22Rv1 (cell line): Measurements from ENCODE around the gene BCAS4.
"Not testable (repeated sequence)": the region's sequence is repeated elsewhere in the genome, so short reads cannot be mapped to it uniquely, and the experiment has no call there.

Experiments
- H3K27ac ChIP-seq: fragments of 450-650 bp; 2 replicates; pipeline ENCODE4 v1.5.1; 2017
- CTCF ChIP-seq: fragments of 450-650 bp; IDR thresholded peaks from 2 replicates; pipeline ENCODE4 v1.5.1; 2017; ENCODE audit warnings: mild to moderate bottlenecking
- ZFX ChIP-seq: fragments of 450-650 bp; IDR thresholded peaks from 2 replicates; pipeline ENCODE4 v1.6.1; 2017; ENCODE audit warnings: antibody characterized with exemption, borderline replicate concordance

The BCAS4 gene

GRCh38 chr20:50874111-50874757, 79.4 kb downstream of the BCAS4 start:
- no peak overlapping the region for H3K27ac ChIP-seq
- TF ChIP-seq CTCF (no peak), ZFX (no peak)

- TF ChIP-seq ZFX (no peak), CTCF (no peak)
These were observed 80.2 kb downstream of the BCAS4 start for GRCh38 chr20:50874758-50875665.

GRCh38 chr20:50876063-50876685, 81.3 kb downstream of the BCAS4 start:
- H3K27ac ChIP-seq = no peak overlapping the region
- TF ChIP-seq ZFX = no peak
- no peak for TF ChIP-seq CTCF

More at GRCh38 chr20:50874758-50875665, 80.2 kb downstream of the BCAS4 start:
- no peak overlapping the region for H3K27ac ChIP-seq

GRCh38 chr20:50876816-50877215, 82.0 kb downstream of the BCAS4 start:
- TF ChIP-seq ZFX (no peak), CTCF (no peak)

GRCh38 chr20:50877232-50877743, 82.4 kb downstream of the BCAS4 start:
- no peak overlapping the region for H3K27ac ChIP-seq
- TF ChIP-seq ZFX = no peak
- TF ChIP-seq CTCF = no peak

More at GRCh38 chr20:50876816-50877215, 82.0 kb downstream of the BCAS4 start:
- H3K27ac ChIP-seq = no peak overlapping the region

- no peak overlapping the region for H3K27ac ChIP-seq
These were observed 85.0 kb downstream of the BCAS4 start for GRCh38 chr20:50879649-50880550.

GRCh38 chr20:50881759-50882424, 87.0 kb downstream of the BCAS4 start:
- H3K27ac ChIP-seq = not testable (repeated sequence)

More at GRCh38 chr20:50879649-50880550, 85.0 kb downstream of the BCAS4 start:
- TF ChIP-seq ZFX (no peak), CTCF (no peak)
